GM23338 (cell line): ENCODE measurements around the gene EXD3.

Experiments
- POLR2AphosphoS5 ChIP-seq: IDR thresholded peaks from 2 replicates; pipeline ENCODE4 v1.6.1; 2016; ENCODE audit warnings: antibody characterized with exemption, low read depth
- TF ChIP-seq, protein P1 (sequence below), 2 experiments: fragments of 200-600 bp in 1 of 2; sonication (generic) in 1 of 2; conservative IDR thresholded peaks; 2 replicates each; pipeline versions ENCODE4 v1.5.1 to v1.6.1; 2016 to 2017; ENCODE audit warnings: antibody characterized with exemption in 2 of 2, low read depth in 2 of 2, mild to moderate bottlenecking in 2 of 2, moderate library complexity in 1 of 2

DNA sequence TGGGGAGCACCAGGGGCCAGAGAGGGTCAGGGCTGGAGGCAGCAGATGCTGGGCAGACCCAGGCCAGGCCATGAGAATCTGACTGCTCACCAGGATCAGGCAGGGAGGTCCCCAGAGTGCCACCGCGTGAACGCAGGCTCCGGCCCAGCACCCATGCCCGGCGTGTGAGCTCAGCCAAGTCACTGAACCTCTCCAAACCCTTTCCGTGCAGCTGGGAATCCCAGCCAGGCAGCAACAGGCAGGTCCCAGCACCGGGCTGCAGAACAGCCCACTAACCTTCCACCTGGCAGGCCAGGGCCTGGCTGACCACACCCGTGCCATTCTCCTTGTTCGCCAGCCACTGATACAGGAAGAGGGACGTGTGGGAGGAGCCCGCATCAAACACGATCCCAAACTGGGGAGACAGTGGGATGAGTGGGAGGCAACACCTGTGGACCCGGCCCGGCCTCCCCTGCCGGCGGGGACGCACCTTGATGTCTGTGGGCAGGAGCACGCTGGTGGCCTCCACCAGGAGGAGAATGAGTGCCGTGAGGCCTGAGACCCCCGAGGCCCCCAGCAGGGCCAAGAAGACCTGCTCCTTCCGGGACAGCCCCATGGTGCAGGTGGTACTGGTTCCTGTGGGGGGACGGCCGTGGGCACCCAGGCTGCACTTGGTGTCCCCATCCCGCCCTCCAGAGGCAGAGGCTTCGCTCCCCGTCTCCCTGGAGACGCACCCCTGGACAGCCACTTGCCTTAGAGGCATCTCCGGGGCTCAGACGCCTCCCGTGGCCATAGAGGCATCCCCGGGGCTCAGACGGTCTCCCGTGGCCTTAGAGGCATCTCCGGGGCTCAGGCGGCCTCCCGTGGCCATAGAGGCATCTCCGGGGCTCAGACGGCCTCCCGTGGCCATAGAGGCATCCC is 15.0 kb upstream of the EXD3 start:
- TF ChIP-seq, protein P1, sequence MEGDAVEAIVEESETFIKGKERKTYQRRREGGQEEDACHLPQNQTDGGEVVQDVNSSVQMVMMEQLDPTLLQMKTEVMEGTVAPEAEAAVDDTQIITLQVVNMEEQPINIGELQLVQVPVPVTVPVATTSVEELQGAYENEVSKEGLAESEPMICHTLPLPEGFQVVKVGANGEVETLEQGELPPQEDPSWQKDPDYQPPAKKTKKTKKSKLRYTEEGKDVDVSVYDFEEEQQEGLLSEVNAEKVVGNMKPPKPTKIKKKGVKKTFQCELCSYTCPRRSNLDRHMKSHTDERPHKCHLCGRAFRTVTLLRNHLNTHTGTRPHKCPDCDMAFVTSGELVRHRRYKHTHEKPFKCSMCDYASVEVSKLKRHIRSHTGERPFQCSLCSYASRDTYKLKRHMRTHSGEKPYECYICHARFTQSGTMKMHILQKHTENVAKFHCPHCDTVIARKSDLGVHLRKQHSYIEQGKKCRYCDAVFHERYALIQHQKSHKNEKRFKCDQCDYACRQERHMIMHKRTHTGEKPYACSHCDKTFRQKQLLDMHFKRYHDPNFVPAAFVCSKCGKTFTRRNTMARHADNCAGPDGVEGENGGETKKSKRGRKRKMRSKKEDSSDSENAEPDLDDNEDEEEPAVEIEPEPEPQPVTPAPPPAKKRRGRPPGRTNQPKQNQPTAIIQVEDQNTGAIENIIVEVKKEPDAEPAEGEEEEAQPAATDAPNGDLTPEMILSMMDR (conservative IDR thresholded peaks at IDR 0.05; ENCODE audit: low read depth in 2 of 2): no peak
- no peak for TF ChIP-seq POLR2AphosphoS5
